Measurements from ENCODE around the gene COX14.

GRCh38 chr12:50074936-50075807 is 36.9 kb upstream of the COX14 start:
- TF ChIP-seq CTCF (optimal IDR thresholded peaks at IDR 0.05 in 1 of 3, IDR thresholded peaks at IDR 0.05 in 1 of 3, conservative IDR thresholded peaks at IDR 0.05 in 1 of 3; ENCODE audit: extremely low read depth in 1 of 3, insufficient read depth in 2 of 3, low read length in 3 of 3) (peak; percentile 89 to 97 (median 95)), EZH2 (IDR thresholded peaks at IDR 0.05; ENCODE audit: low read length) (no peak)
